ENCODE results near the gene DHH. TPM values are rescaled to one million over a fixed set of nuclear protein-coding genes. Genes with fewer than 3 reads are reported as not detected.

DHH gene
- total and polyA plus RNA-seq, 9 of the 15 experiments (the other 6 are each of a cell fraction or from before 2014, with no cell fraction given): 0.07 to 2.6 (median 0.54) TPM

DNA sequence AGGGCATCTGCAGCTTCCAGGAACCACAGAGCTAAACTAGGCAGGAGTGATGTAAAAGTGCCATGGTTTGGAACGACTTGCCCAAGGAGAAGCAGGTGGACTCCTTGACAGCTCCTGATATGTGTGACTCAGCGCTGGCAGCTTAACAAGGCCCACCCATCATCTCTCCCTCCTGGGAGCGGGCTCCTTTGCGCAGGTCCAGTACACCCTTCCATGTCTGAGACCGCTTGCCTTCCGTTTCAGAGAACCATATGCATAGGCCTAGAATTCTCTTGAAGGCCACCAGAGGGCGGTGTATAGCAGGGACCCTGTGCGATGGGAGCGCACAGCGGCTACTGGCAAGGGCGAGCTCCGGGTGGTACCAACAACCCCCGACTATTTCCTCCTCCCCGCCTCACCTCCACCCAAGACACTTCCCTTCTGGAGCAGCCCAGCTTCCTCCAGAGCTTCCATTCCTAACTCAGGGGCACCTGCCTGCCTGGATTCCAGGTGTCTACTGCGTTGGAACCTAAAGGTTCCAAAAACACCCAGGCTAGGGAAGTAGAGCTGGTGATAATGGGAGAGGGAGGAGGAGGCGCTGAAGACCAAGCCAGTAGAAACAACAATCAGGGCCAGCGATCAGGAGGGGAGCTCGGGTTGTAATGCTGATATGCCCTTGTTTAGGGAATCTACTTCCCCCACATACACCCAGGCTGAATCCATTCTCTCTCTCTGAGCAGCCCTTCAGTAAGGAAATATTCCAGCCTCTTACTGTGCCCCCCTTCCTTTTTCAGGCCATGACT lies 6.3 kb downstream of the DHH start (continued):
- TF ChIP-seq RFX5 (IDR thresholded peaks at IDR 0.05; ENCODE audit: low read depth, low read length) (no peak), RBM22 (IDR thresholded peaks at IDR 0.05; ENCODE audit: low read depth, low read length, poor library complexity, severe bottlenecking) (no peak), ZNF75A (CRISPR knock-in tag; IDR thresholded peaks at IDR 0.05) (no peak), CBFA2T3 (IDR thresholded peaks at IDR 0.05) (peak; percentile 35; the same call in 1 of the 2 replicates), SPI1 (IDR thresholded peaks at IDR 0.05; ENCODE audit: borderline replicate concordance, low read depth, low read length) (no peak), RBM15 (IDR thresholded peaks at IDR 0.05; ENCODE audit: insufficient read depth, low read length) (no peak), ZKSCAN1 (IDR thresholded peaks at IDR 0.05; ENCODE audit: low read depth, low read length) (0 out of 2 replicates have a peak, but pooled peaks have one; percentile 9), ZSCAN32 (CRISPR knock-in tag; IDR thresholded peaks at IDR 0.05) (no peak), RBM39 (optimal IDR thresholded peaks at IDR 0.05; ENCODE audit: low read depth, low read length) (no peak), HCFC1 (IDR thresholded peaks at IDR 0.05; ENCODE audit: low read depth, low read length) (peak; percentile 34; the same call in 1 of the 2 replicates), BHLHE40 (IDR thresholded peaks at IDR 0.05; ENCODE audit: low read length) (peak; percentile 49), ZBTB1 (CRISPR knock-in tag; IDR thresholded peaks at IDR 0.05; ENCODE audit: borderline replicate concordance, low read depth) (no peak), RBBP5 (IDR thresholded peaks at IDR 0.05; ENCODE audit: borderline replicate concordance, insufficient read depth, low read length, poor library complexity, severe bottlenecking) (no peak), TBP (optimal IDR thresholded peaks at IDR 0.05; ENCODE audit: low read depth, low read length) (peak; percentile 47), ZNF764 (CRISPR knock-in tag; IDR thresholded peaks at IDR 0.05; ENCODE audit: low read depth) (no peak), RBM14 (IDR thresholded peaks at IDR 0.05; ENCODE audit: borderline replicate concordance, insufficient read depth, low read depth, low read length) (no peak), ZNF717 (CRISPR knock-in tag; IDR thresholded peaks at IDR 0.05) (no peak), NCOA6 (IDR thresholded peaks at IDR 0.05) (no peak), SMAD2 (IDR thresholded peaks at IDR 0.05; ENCODE audit: low read depth, low read length) (no peak), NFIX (CRISPR knock-in tag; IDR thresholded peaks at IDR 0.05; ENCODE audit: low read depth) (no peak), KLF1 (tag; IDR thresholded peaks at IDR 0.05) (no peak; the same call in 1 of the 2 replicates), ZNF197 (CRISPR knock-in tag; IDR thresholded peaks at IDR 0.05; ENCODE audit: low read depth) (no peak)
- TF ChIP-seq, protein P1, sequence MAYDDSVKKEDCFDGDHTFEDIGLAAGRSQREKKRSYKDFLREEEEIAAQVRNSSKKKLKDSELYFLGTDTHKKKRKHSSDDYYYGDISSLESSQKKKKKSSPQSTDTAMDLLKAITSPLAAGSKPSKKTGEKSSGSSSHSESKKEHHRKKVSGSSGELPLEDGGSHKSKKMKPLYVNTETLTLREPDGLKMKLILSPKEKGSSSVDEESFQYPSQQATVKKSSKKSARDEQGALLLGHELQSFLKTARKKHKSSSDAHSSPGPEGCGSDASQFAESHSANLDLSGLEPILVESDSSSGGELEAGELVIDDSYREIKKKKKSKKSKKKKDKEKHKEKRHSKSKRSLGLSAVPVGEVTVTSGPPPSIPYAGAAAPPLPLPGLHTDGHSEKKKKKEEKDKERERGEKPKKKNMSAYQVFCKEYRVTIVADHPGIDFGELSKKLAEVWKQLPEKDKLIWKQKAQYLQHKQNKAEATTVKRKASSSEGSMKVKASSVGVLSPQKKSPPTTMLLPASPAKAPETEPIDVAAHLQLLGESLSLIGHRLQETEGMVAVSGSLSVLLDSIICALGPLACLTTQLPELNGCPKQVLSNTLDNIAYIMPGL (CRISPR knock-in tag; IDR thresholded peaks at IDR 0.05): no peak
- TF ChIP-seq, protein P2, sequence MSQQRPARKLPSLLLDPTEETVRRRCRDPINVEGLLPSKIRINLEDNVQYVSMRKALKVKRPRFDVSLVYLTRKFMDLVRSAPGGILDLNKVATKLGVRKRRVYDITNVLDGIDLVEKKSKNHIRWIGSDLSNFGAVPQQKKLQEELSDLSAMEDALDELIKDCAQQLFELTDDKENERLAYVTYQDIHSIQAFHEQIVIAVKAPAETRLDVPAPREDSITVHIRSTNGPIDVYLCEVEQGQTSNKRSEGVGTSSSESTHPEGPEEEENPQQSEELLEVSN (IDR thresholded peaks at IDR 0.05; ENCODE audit: borderline replicate concordance in 1 of 2, extremely low read depth in 1 of 2, insufficient read depth in 1 of 2, insufficient read length in 1 of 2, low read depth in 1 of 2, low read length in 1 of 2, poor library complexity in 1 of 2, severe bottlenecking in 1 of 2): peak in 1 of 2 experiments; percentile 30
- TF ChIP-seq, protein P3, sequence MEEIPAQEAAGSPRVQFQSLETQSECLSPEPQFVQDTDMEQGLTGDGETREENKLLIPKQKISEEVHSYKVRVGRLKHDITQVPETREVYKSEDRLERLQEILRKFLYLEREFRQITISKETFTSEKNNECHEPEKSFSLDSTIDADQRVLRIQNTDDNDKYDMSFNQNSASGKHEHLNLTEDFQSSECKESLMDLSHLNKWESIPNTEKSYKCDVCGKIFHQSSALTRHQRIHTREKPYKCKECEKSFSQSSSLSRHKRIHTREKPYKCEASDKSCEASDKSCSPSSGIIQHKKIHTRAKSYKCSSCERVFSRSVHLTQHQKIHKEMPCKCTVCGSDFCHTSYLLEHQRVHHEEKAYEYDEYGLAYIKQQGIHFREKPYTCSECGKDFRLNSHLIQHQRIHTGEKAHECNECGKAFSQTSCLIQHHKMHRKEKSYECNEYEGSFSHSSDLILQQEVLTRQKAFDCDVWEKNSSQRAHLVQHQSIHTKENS (CRISPR knock-in tag; IDR thresholded peaks at IDR 0.05): no peak
